ENCODE data around the gene UNC93A.
"Not testable (repeated sequence)": the region's sequence is repeated elsewhere in the genome, so short reads cannot be mapped to it uniquely, and the experiment has no call there.

GRCh38 chr6:167267556-167267898 lies 23.6 kb upstream of the UNC93A start:
- TF ChIP-seq, protein P1, sequence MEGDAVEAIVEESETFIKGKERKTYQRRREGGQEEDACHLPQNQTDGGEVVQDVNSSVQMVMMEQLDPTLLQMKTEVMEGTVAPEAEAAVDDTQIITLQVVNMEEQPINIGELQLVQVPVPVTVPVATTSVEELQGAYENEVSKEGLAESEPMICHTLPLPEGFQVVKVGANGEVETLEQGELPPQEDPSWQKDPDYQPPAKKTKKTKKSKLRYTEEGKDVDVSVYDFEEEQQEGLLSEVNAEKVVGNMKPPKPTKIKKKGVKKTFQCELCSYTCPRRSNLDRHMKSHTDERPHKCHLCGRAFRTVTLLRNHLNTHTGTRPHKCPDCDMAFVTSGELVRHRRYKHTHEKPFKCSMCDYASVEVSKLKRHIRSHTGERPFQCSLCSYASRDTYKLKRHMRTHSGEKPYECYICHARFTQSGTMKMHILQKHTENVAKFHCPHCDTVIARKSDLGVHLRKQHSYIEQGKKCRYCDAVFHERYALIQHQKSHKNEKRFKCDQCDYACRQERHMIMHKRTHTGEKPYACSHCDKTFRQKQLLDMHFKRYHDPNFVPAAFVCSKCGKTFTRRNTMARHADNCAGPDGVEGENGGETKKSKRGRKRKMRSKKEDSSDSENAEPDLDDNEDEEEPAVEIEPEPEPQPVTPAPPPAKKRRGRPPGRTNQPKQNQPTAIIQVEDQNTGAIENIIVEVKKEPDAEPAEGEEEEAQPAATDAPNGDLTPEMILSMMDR (IDR thresholded peaks at IDR 0.05; ENCODE audit: borderline replicate concordance, extremely low read depth, low read length, poor library complexity, severe bottlenecking): not testable (repeated sequence)
- not testable (repeated sequence) for TF ChIP-seq EZH2 (IDR thresholded peaks at IDR 0.05; ENCODE audit: borderline replicate concordance, low read depth, low read length, severe bottlenecking)
